Cardiac muscle cell (in vitro differentiated cells and primary cell): ENCODE data around the gene SLC43A1. TPM values are rescaled to one million over a fixed set of nuclear protein-coding genes. Genes with fewer than 3 reads are reported as not detected.

ENCODE experiments used
- DNase-seq, 2 donors: peaks; one replicate each; pipeline versions ENCODE4 v3.0.0 to v3.0.0-alpha.2; 2010 to 2017; ENCODE audit warnings: low read depth in 1 of 2, low spot score in 1 of 2
- H3K27ac ChIP-seq: fragments of 200-600 bp; sonication (generic); 2 replicates; pipeline ENCODE4 v1.5.1; 2016
- H3K27me3 ChIP-seq: fragments of 200-600 bp; sonication (generic); 2 replicates; pipeline ENCODE4 v1.6.0; 2016; ENCODE audit warnings: control low read depth
- H3K36me3 ChIP-seq: fragments of 200-600 bp; sonication (generic); 2 replicates; pipeline ENCODE4 v1.5.1; 2016; ENCODE audit warnings: control low read depth
- H3K4me1 ChIP-seq: fragments of 200-600 bp; sonication (generic); 2 replicates; pipeline ENCODE4 v1.8.1; 2017; ENCODE audit warnings: low read depth, mild to moderate bottlenecking, mixed run types
- H3K4me3 ChIP-seq: fragments of 200-600 bp; sonication (generic); 2 replicates; pipeline ENCODE4 v1.5.1; 2016; ENCODE audit warnings: mild to moderate bottlenecking
- H3K9me3 ChIP-seq: fragments of 200-600 bp; sonication (generic); 2 replicates; pipeline ENCODE4 v1.5.1; 2017; ENCODE audit warnings: low read depth, mild to moderate bottlenecking, control low read depth
- CTCF ChIP-seq: IDR thresholded peaks from 2 replicates; pipeline ENCODE4 v1.5.1; 2012; ENCODE audit warnings: low read depth, mild to moderate bottlenecking, low read length
- polyA plus RNA-seq: library from polyadenylated mRNA; unstranded; fragments of >200 nt; fragmentation: Nextera tagmentation; extraction: Ambion mirVana; gene quantifications from 2 replicates; pipeline ENCODE4 v1.2.1, GENCODE V29; 2016
- total RNA-seq: library from RNA; depleted of rRNA; stranded (reverse); fragments of >200 nt; gene quantifications from 2 replicates; pipeline ENCODE4 v1.2.3, GENCODE V29; 2016

SLC43A1 gene
- total and polyA plus RNA-seq, 2 experiments from 2014 or later = 11.2 to 24.6 TPM

GRCh38 chr11:57460022-57460757, 55.3 kb downstream of the SLC43A1 start, which contains the start of gene RTN4RL2:
Gene RTN4RL2 (plus strand): TSS chr11:57460528. CDS start chr11:57460866, 338 bp downstream.
- no peak within 1 kb of the TSS for H3K27ac ChIP-seq
- H3K36me3 ChIP-seq = no peaks in the 10 kb centered on the region
- peak within 1 kb of the TSS; percentile 38 for H3K4me3 ChIP-seq
- H3K4me1 ChIP-seq = no peaks in the 10 kb centered on the region
- no peaks in the 10 kb centered on the region for H3K9me3 ChIP-seq
- peaks cover 69% of the 10 kb centered on the region for H3K27me3 ChIP-seq
- peak; percentile 62 to 67 for DNase-seq
- TF ChIP-seq CTCF = no peak

- peaks cover 69% of the 10 kb centered on the region for H3K27me3 ChIP-seq
Measured at GRCh38 chr11:57459164-57460021, 56.1 kb downstream of the SLC43A1 start.

GRCh38 chr11:57458410-57459163, 56.9 kb downstream of the SLC43A1 start:
- no peaks in the 10 kb centered on the region for H3K9me3 ChIP-seq
- DNase-seq = peak; percentile 50 to 55
- peak; percentile 90 for TF ChIP-seq CTCF
- no peaks in the 10 kb centered on the region for H3K4me1 ChIP-seq
- H3K36me3 ChIP-seq = no peaks in the 10 kb centered on the region
- H3K27me3 ChIP-seq = peaks cover 69% of the 10 kb centered on the region
- no peak overlapping the region for H3K27ac ChIP-seq
- H3K4me3 ChIP-seq = peak overlapping the region; percentile 18

More at GRCh38 chr11:57459164-57460021, 56.1 kb downstream of the SLC43A1 start:
- peak in 1 of 2 donors; percentile 15 for DNase-seq
- Histone ChIP-seq H3K4me1 (no peaks in the 10 kb centered on the region), H3K4me3 (peak overlapping the region; percentile 38), H3K27ac (no peak overlapping the region), H3K36me3 (no peaks in the 10 kb centered on the region), H3K9me3 (no peaks in the 10 kb centered on the region)
- TF ChIP-seq CTCF = no peak

GRCh38 chr11:57458060-57458409, 57.5 kb downstream of the SLC43A1 start:
- Histone ChIP-seq H3K36me3 (no peaks in the 10 kb centered on the region), H3K4me1 (no peaks in the 10 kb centered on the region), H3K4me3 (peak overlapping the region; percentile 18), H3K27me3 (peaks cover 75% of the 10 kb centered on the region), H3K9me3 (no peaks in the 10 kb centered on the region), H3K27ac (no peak overlapping the region)
- TF ChIP-seq CTCF = no peak
- DNase-seq = no peak

GRCh38 chr11:57457643-57458023, 57.9 kb downstream of the SLC43A1 start:
- Histone ChIP-seq H3K4me3 (no peak overlapping the region), H3K27me3 (peaks cover 75% of the 10 kb centered on the region), H3K9me3 (no peaks in the 10 kb centered on the region), H3K36me3 (no peaks in the 10 kb centered on the region), H3K4me1 (no peaks in the 10 kb centered on the region), H3K27ac (no peak overlapping the region)
- TF ChIP-seq CTCF = no peak
- DNase-seq = no peak
